ENCODE measurements around the gene PCSK9. TPM values are rescaled to one million over a fixed set of nuclear protein-coding genes. Genes with fewer than 3 reads are reported as not detected.

The PCSK9 gene
- total RNA-seq, 1 experiment from 2014 or later: not detected

- TF ChIP-seq, protein P1, sequence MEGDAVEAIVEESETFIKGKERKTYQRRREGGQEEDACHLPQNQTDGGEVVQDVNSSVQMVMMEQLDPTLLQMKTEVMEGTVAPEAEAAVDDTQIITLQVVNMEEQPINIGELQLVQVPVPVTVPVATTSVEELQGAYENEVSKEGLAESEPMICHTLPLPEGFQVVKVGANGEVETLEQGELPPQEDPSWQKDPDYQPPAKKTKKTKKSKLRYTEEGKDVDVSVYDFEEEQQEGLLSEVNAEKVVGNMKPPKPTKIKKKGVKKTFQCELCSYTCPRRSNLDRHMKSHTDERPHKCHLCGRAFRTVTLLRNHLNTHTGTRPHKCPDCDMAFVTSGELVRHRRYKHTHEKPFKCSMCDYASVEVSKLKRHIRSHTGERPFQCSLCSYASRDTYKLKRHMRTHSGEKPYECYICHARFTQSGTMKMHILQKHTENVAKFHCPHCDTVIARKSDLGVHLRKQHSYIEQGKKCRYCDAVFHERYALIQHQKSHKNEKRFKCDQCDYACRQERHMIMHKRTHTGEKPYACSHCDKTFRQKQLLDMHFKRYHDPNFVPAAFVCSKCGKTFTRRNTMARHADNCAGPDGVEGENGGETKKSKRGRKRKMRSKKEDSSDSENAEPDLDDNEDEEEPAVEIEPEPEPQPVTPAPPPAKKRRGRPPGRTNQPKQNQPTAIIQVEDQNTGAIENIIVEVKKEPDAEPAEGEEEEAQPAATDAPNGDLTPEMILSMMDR (IDR thresholded peaks at IDR 0.05; ENCODE audit: unreplicated experiment): no peak
- intact Hi-C loops (cut with micrococcal nuclease): no loop called here
- Mint-ChIP-seq H3K27ac (ENCODE audit: low read depth, unreplicated experiment) (no peak overlapping the region), H3K4me3 (ENCODE audit: unreplicated experiment) (no peak overlapping the region), H3K4me1 (ENCODE audit: insufficient read depth, unreplicated experiment) (peaks cover 8% of the 10 kb centered on the region), H3K9me3 (ENCODE audit: unreplicated experiment) (no peaks in the 10 kb centered on the region), H3K27me3 (ENCODE audit: insufficient read depth, unreplicated experiment) (no peaks in the 10 kb centered on the region), H3K36me3 (ENCODE audit: insufficient read depth, unreplicated experiment) (no peaks in the 10 kb centered on the region)
- no TSS peak for BruUV-seq (replicated peaks)
- POLR2A ChIA-PET: no interaction called here
- DNase-seq (ENCODE audit: unreplicated experiment): no peak
- CTCF ChIA-PET: interaction anchor here (1.4 kb wide), 1 partner anchor 11 kb away, joined by 5 read pairs; no protein-coding TSS in a partner anchor
Measured at GRCh38 chr1:55057956-55058298, 18.6 kb downstream of the PCSK9 start.

DNA sequence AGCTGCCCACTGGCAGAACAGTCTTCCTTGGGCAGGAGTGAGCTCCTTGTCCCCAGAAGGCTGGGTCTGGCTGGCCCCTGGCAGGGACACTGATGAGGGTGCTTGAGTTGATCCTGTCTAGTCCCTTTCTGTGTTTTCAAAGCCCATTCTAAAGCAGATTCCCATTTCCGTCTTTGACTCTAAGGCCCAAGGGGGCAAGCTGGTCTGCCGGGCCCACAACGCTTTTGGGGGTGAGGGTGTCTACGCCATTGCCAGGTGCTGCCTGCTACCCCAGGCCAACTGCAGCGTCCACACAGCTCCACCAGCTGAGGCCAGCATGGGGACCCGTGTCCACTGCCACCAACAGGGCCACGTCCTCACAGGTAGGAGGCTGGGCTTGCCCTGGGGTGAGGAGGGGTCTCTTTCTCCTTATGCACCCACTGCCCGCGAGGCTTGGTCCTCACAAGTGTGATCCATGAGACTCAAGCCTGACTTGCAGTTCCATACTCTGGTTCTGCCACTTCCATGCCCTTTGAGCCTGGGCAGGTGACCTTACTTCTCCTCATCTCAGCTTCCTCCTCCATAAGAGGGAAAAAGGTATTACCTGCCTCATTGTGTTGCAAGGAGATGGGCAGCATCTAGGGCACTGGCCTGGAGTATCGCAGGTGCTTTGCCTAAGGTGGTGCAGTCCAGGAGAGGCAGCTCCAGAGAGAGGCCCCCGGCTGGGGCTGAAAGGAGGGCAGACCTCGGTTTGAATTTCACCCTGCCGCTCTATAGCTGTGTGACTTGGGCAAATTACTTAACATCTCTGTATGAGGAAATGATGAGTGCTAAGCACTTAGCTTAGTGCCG is 20.2 kb downstream of the PCSK9 start:
- Mint-ChIP-seq H3K36me3 (ENCODE audit: insufficient read depth, unreplicated experiment) (no peaks in the 10 kb centered on the region), H3K9me3 (ENCODE audit: unreplicated experiment) (no peaks in the 10 kb centered on the region), H3K4me3 (ENCODE audit: unreplicated experiment) (no peak overlapping the region), H3K27ac (ENCODE audit: low read depth, unreplicated experiment) (no peak overlapping the region), H3K27me3 (ENCODE audit: insufficient read depth, unreplicated experiment) (no peaks in the 10 kb centered on the region), H3K4me1 (ENCODE audit: insufficient read depth, unreplicated experiment) (peaks cover 8% of the 10 kb centered on the region)
- ChIA-PET CTCF (interaction anchor here (0.6 to 1.7 kb wide), 4 partner anchors 10 to 1650 kb away, joined by 3 to 5 read pairs (median 4); no protein-coding TSS in a partner anchor), POLR2A (interaction anchor here (0.6 to 1.0 kb wide), 2 partner anchors 9 to 47 kb away, joined by 3 read pairs; no protein-coding TSS in a partner anchor)
- no peak for DNase-seq (ENCODE audit: unreplicated experiment)
- TF ChIP-seq, protein P1 (IDR thresholded peaks at IDR 0.05; ENCODE audit: unreplicated experiment): no peak
- intact Hi-C loops (cut with micrococcal nuclease): no loop called here
- BruUV-seq (replicated peaks): no TSS peak

GRCh38 chr1:55060133-55060999 is 21.0 kb downstream of the PCSK9 start:
- no TSS peak for BruUV-seq (replicated peaks)
- no peak overlapping the region for H3K27ac Mint-ChIP-seq (ENCODE audit: low read depth, unreplicated experiment)
- CTCF ChIA-PET: interaction anchor here (0.5 to 1.7 kb wide), 7 partner anchors 15 to 1649 kb away, joined by 3 to 5 read pairs (median 3); no protein-coding TSS in a partner anchor
- DNase-seq (ENCODE audit: unreplicated experiment): no peak
- no peaks in the 10 kb centered on the region for H3K27me3 Mint-ChIP-seq (ENCODE audit: insufficient read depth, unreplicated experiment)
- H3K4me3 Mint-ChIP-seq (ENCODE audit: unreplicated experiment): no peak overlapping the region
- H3K9me3 Mint-ChIP-seq (ENCODE audit: unreplicated experiment): no peaks in the 10 kb centered on the region
- H3K4me1 Mint-ChIP-seq (ENCODE audit: insufficient read depth, unreplicated experiment): peaks cover 13% of the 10 kb centered on the region
- intact Hi-C loops (cut with micrococcal nuclease): no loop called here
- TF ChIP-seq, protein P1 (IDR thresholded peaks at IDR 0.05; ENCODE audit: unreplicated experiment): no peak
- POLR2A ChIA-PET: interaction anchor here (0.6 kb wide), 1 partner anchor 46 kb away, joined by 3 read pairs; no protein-coding TSS in a partner anchor
- peaks cover 5% of the 10 kb centered on the region for H3K36me3 Mint-ChIP-seq (ENCODE audit: insufficient read depth, unreplicated experiment)

All from MCF 10A (cell line).